Spleen (tissue), 11 donors: ENCODE measurements around the gene SETD1B. TPM values are rescaled to one million over a fixed set of nuclear protein-coding genes. Genes with fewer than 3 reads are reported as not detected.

ENCODE experiments used
- DNase-seq: peaks from one replicate; pipeline ENCODE4 v3.0.0-alpha.2; 2020
- H3K27ac ChIP-seq, 8 donors: fragments of 200-600 bp; sonication (generic) in 7 of 8; 1 replicate in 4 of 8; 2 replicates in 4 of 8; pipeline versions ENCODE4 v1.5.0 to v1.8.0; 2016 to 2021; ENCODE audit warnings: inconsistent platforms in 4 of 8, mild to moderate bottlenecking in 4 of 8, moderate library complexity in 1 of 8
- H3K27me3 ChIP-seq, 7 donors: fragments of 200-600 bp; sonication (generic) in 6 of 7; replicated peaks in 1 of 7; 1 replicate in 4 of 7; 2 replicates in 3 of 7; pipeline versions ENCODE4 v1.5.0 to v1.8.0; 2016 to 2021; ENCODE audit warnings: inconsistent platforms in 3 of 7, mild to moderate bottlenecking in 1 of 7
- H3K36me3 ChIP-seq, 6 donors: fragments of 200-600 bp; sonication (generic) in 5 of 6; 1 replicate in 4 of 6; 2 replicates in 2 of 6; pipeline versions ENCODE4 v1.5.0 to v1.8.0; 2016 to 2021; ENCODE audit warnings: inconsistent platforms in 2 of 6
- H3K4me1 ChIP-seq, 6 donors: fragments of 200-600 bp; sonication (generic) in 5 of 6; 1 replicate in 3 of 6; 2 replicates in 3 of 6; pipeline versions ENCODE4 v1.5.0 to v1.8.0; 2016 to 2021; ENCODE audit warnings: inconsistent platforms in 3 of 6
- H3K4me3 ChIP-seq, 8 donors: fragments of 200-600 bp; sonication (generic) in 7 of 8; 1 replicate in 4 of 8; 2 replicates in 4 of 8; pipeline versions ENCODE4 v1.5.0 to v1.8.0; 2016 to 2021; ENCODE audit warnings: inconsistent platforms in 4 of 8, mild to moderate bottlenecking in 4 of 8, moderate library complexity in 2 of 8
- H3K9me3 ChIP-seq, 8 donors: fragments of 200-600 bp; sonication (generic) in 7 of 8; 1 replicate in 4 of 8; 2 replicates in 4 of 8; pipeline versions ENCODE4 v1.5.0 to v1.8.0; 2016 to 2021; ENCODE audit warnings: inconsistent platforms in 4 of 8
- POLR2A ChIP-seq, 3 donors: fragments of 450-650 bp; IDR thresholded peaks; one replicate each; pipeline ENCODE4 v1.5.1; 2017; ENCODE audit warnings: antibody characterized with exemption in 3 of 3, mild to moderate bottlenecking in 1 of 3
- POLR2AphosphoS5 ChIP-seq, 3 donors: sonication (generic); formaldehyde crosslinking; IDR thresholded peaks; one replicate each; pipeline ENCODE4 v1.5.1; 2017; ENCODE audit warnings: antibody characterized with exemption in 3 of 3
- whole genome bisulfite sequencing, 5 donors: extraction: QIAGEN DNeasy Blood & Tissue Kit in 3 of 5; methylation state at CpG; one replicate each; pipeline versions ENCODE4 v1.1.5 to v1.1.7; 2013 to 2018; 5-methylcytosine and 5-hydroxymethylcytosine counted together
- intact Hi-C: fragments of 100-400 bp; cut with DNase I; formaldehyde crosslinking; loops from one replicate; pipeline ENCODE4 v1.15.0; 2023; ENCODE audit warnings: low total_unique reads
- polyA plus RNA-seq, 3 donors: library from polyadenylated mRNA; stranded (reverse); fragments of 200-250 nt; gene quantifications; one replicate each; pipeline ENCODE4 v1.2.1, GENCODE V29; 2013
- total RNA-seq, 7 donors: library from RNA; depleted of rRNA in 3 of 7; stranded (reverse); fragments of >200 nt in 3 of 7; fragmentation: NEBNext Ultra II Directional in 4 of 7; extraction: Animal tissue kit (Norgen Biotek cat#: 25700) in 4 of 7; gene quantifications; one replicate each; pipeline versions ENCODE4 v1.1.0 to v1.2.1, GENCODE V29; 2016 to 2021
- TF ChIP-seq, protein P1 (sequence below), 11 experiments: fragments of 200-600 bp in 7 of 11; fragments of 450-650 bp in 4 of 11; sonication (generic) in 4 of 11; IDR thresholded peaks in 8 of 11; conservative IDR thresholded peaks in 3 of 11; 1 replicate in 7 of 11; 2 replicates in 4 of 11; pipeline versions ENCODE4 v1.4.0 to v1.8.0; 2016 to 2021; ENCODE audit warnings: antibody characterized with exemption in 11 of 11, inconsistent platforms in 4 of 11, mild to moderate bottlenecking in 1 of 11
- donor health status: healthy with polysubstance abuse.
- donor health status: DM: no; HTN: no; CAD: no; lungs with moderate emphysema.
- donor health status: DM: no; HTN: no; CAD: no.
- donor health status: Bipolar disorder and iron deficiency.
- donor health status: healthy.
- donor health status: DM: no; HTN: no; CAD: no.
- donor health status: DM: yes; HTN: yes; CAD: no.

The SETD1B gene
- total and polyA plus RNA-seq, 10 donors, result 3.3 to 37.7 (median 22.1) TPM

DNA sequence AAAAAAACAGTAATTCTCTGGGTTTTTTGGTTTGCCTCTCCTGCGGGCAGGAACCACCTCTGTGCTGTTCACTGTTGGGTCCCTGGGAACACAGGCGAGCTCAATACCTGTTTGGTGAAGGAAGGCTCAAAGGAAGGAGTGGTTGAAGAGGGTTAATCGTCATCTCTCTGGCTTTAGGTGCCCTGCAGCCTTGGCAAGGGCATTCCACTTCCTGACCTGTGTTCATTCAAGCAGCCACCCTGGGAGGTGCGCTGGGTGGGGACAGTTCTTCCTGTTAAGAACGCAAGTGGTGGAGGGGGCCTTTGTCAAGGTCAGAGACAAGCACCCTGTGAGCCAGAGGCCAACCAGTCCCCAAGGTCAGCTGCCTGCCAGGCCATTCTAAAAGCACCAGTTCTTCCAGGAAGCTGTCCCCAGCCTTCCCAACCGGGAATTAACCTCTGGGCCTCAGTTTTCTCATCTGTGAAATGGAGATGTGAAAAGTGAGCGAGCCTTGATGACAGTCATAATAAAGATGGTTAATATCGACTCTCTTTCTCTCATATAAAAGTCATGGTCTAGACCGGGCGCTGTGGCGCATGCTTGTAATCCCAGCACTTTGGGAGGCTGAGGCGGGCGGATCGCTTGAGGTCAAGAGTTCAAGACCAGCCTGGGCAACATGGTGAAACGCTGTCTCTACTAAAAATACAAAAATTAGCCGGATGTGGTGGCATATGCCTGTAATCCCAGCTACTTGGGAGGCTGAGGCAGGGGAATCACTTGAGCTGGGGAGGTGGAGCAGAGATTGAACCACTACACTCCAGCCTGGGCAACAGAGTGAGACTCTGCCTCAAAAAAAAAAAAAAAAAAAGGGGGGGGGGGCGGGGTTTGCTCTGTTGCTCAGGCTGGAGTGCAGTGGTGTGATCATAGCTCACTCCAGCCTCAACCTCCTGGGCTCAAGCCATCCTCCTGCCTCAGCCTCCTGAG lies 16.5 kb upstream of the SETD1B start:
- 47 to 62% (median 59%) methylated on average over 16 to 17 of the region's 17 CpGs for WGBS, 5 donors
- Histone ChIP-seq H3K36me3 (peaks cover 0 to 17% (median 0%) of the 10 kb centered on the region in 6 donors), H3K27ac (peak overlapping the region; percentile 93 to 100 (median 100)), H3K9me3 (no peaks in the 10 kb centered on the region), H3K4me1 (peaks cover 72 to 100% (median 99%) of the 10 kb centered on the region in 6 donors), H3K4me3 (peak overlapping the region in 2 of 8 donors; percentile 2 to 80), H3K27me3 (no peaks in the 10 kb centered on the region)
- TF ChIP-seq POLR2AphosphoS5 (IDR thresholded peaks at IDR 0.05) (peak in 2 of 3 donors; percentile 80 to 84), POLR2A (IDR thresholded peaks at IDR 0.05) (no peak)
- TF ChIP-seq, protein P1, sequence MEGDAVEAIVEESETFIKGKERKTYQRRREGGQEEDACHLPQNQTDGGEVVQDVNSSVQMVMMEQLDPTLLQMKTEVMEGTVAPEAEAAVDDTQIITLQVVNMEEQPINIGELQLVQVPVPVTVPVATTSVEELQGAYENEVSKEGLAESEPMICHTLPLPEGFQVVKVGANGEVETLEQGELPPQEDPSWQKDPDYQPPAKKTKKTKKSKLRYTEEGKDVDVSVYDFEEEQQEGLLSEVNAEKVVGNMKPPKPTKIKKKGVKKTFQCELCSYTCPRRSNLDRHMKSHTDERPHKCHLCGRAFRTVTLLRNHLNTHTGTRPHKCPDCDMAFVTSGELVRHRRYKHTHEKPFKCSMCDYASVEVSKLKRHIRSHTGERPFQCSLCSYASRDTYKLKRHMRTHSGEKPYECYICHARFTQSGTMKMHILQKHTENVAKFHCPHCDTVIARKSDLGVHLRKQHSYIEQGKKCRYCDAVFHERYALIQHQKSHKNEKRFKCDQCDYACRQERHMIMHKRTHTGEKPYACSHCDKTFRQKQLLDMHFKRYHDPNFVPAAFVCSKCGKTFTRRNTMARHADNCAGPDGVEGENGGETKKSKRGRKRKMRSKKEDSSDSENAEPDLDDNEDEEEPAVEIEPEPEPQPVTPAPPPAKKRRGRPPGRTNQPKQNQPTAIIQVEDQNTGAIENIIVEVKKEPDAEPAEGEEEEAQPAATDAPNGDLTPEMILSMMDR (IDR thresholded peaks at IDR 0.05 in 8 of 11, conservative IDR thresholded peaks at IDR 0.05 in 3 of 11), result no peak
- intact Hi-C loops, result no loop called here
- DNase-seq, result peak; percentile 91

DNA sequence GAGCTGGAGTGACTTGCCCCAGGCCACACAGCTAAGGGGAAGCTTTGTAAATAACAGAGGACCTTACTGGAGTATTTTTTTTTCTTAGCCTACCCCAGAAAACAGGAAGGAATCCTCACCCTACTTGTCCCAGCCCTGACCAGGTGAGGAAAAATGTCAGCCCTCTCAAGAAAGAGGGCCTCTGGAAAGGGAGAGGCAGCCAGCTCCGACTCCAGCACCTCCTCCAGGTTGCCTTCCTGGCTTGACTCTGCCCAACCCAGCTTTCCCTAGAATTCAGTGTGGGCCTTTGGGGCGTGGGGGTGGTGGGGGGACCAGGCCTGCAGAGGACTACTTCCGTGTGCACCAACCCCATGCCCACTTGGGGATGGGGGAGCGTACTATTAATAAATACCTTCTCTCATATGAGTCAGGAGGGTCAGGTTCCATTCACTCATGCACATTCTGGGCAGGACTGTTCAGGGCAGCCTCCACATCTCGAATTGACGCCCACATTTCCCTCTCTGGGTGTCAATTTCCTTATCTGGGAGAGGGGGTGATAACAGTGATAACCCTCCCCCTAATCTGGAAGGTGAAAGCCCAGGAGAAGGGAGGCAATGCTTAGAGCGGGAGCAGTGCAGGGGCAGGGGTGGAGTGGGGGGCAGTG lies 15.5 kb upstream of the SETD1B start:
- intact Hi-C loops, result no loop called here
- Histone ChIP-seq H3K4me3 (peak overlapping the region in 2 of 8 donors; percentile 26 to 80), H3K27ac (peak overlapping the region; percentile 93 to 100 (median 100)), H3K36me3 (peaks cover 0 to 17% (median 0%) of the 10 kb centered on the region in 6 donors), H3K9me3 (no peaks in the 10 kb centered on the region), H3K4me1 (peaks cover 71 to 100% (median 99%) of the 10 kb centered on the region in 6 donors), H3K27me3 (no peaks in the 10 kb centered on the region)
- no peak for DNase-seq
- TF ChIP-seq POLR2A (IDR thresholded peaks at IDR 0.05) (no peak), POLR2AphosphoS5 (IDR thresholded peaks at IDR 0.05) (no peak)
- TF ChIP-seq, protein P1 (IDR thresholded peaks at IDR 0.05 in 8 of 11, conservative IDR thresholded peaks at IDR 0.05 in 3 of 11), result no peak
- 43 to 54% (median 51%) methylated on average over 6 to 7 of the region's 7 CpGs for WGBS, 5 donors

DNA sequence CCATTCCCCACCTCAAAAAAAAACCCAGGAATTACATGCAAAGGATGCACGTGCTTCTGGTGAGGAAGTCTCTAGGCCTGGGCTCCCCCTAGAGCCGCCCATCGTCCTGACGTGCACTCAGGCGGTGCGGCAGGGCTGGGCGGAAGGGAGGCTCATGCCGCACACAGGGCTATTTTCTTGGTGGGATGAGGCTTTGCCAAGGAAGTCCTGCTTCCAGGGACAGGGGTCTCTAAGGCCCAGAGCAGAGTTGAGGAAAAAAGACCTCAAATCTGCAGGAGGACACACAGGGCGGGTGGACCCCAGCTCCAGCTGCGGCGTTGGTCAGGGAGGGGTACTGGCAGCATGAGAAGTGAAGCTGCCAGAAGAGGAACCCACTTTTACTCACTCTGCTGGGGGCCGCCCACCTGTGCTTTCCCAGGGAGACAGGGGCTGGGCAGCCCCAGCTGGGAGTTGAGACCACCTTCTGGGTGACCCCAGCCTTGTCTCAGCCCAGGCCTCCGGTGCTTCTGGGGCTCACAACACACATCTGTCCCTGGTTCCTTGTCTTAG lies 14.5 kb upstream of the SETD1B start:
- intact Hi-C loops, result no loop called here
- Histone ChIP-seq H3K4me1 (peaks cover 71 to 100% (median 99%) of the 10 kb centered on the region in 6 donors), H3K27ac (peak overlapping the region; percentile 93 to 100 (median 100)), H3K27me3 (no peaks in the 10 kb centered on the region), H3K36me3 (peaks cover 0 to 17% (median 0%) of the 10 kb centered on the region in 6 donors), H3K4me3 (peak overlapping the region in 7 of 8 donors; percentile 6 to 80 (median 26)), H3K9me3 (no peaks in the 10 kb centered on the region)
- DNase-seq, result peak; percentile 93
- peak; percentile 84 to 88 (median 85) for TF ChIP-seq POLR2AphosphoS5 (IDR thresholded peaks at IDR 0.05)
- TF ChIP-seq POLR2A (IDR thresholded peaks at IDR 0.05), result peak in 1 of 3 donors; percentile 27
- TF ChIP-seq, protein P1 (IDR thresholded peaks at IDR 0.05 in 8 of 11, conservative IDR thresholded peaks at IDR 0.05 in 3 of 11), result peak in 4 of 11 experiments; percentile 20 to 41 (median 28)
- 3 to 16% (median 8%) methylated on average over 11 to 13 of the region's 13 CpGs for WGBS, 5 donors
